K562 (cell line): ENCODE measurements around the gene NOTCH3. TPM values are rescaled to one million over a fixed set of nuclear protein-coding genes. Genes with fewer than 3 reads are reported as not detected.

Source experiments
- ATAC-seq: fragments of 200-7000 bp; cut with Tn5 transposase; 3 replicates; pipeline ENCODE4 v1.9.1; 2020; ENCODE audit warnings: moderate library complexity
- BruUV-seq: library from RNA; stranded (reverse); fragments of 400-500 nt; replicated peaks from 2 replicates; lab custom pipeline; 2021; lab: Mats Ljungman, UMichigan
- CTCF ChIA-PET: fragments of 300-600 bp; formaldehyde crosslinking; extraction: SDS; loops from one replicate; lab custom pipeline; 2021; ENCODE audit warnings: low intra/inter-chr PET ratio; lab: Yijun Ruan, JAX
- POLR2A ChIA-PET: fragments of 300-600, 350-650 bp; sonication (Branson Sonifier 250); formaldehyde crosslinking; extraction: SDS; loops from one replicate; lab custom pipeline; 2021; ENCODE audit warnings: antibody characterized with exemption, inconsistent platforms; lab: Yijun Ruan, JAX
- DNase-seq, 4 experiments: peaks; one replicate each; pipeline versions ENCODE4 v3.0.0 to v3.0.0-alpha.2; 2011 to 2018; ENCODE audit warnings: low spot score in 3 of 4, mixed read lengths in 3 of 4; ENCODE audit errors: extremely low read depth in 1 of 4
- FAIRE-seq: peaks from 2 replicates; lab custom pipeline; 2011; peaks lifted over from hg19 to GRCh38; lab: Jason Lieb, UNC
- H2AFZ ChIP-seq: 2 replicates; pipeline ENCODE4 v1.6.0; 2011; ENCODE audit warnings: low read depth, low read length, control low read depth, inconsistent platforms
- H3K27ac ChIP-seq: fragments of 200-600 bp; 3 replicates; pipeline ENCODE4 v1.8.0; 2011; ENCODE audit warnings: low read depth, mild to moderate bottlenecking, control low read depth, inconsistent platforms, low read length, moderate library complexity, mixed read lengths; ENCODE audit errors: extremely low read depth
- H3K27me3 ChIP-seq, 2 experiments: fragments of 300-600 bp in 1 of 2; 2 replicates in 1 of 2; 3 replicates in 1 of 2; pipeline versions ENCODE4 v1.6.0 to v1.8.0; 2011; ENCODE audit warnings: inconsistent platforms in 2 of 2, low read length in 2 of 2, mild to moderate bottlenecking in 1 of 2, mixed read lengths in 1 of 2, moderate library complexity in 1 of 2; ENCODE audit not compliant: control insufficient read depth in 2 of 2, insufficient read depth in 2 of 2
- H3K36me3 ChIP-seq: fragments of 300-600 bp; 3 replicates; pipeline ENCODE4 v1.8.0; 2011; ENCODE audit warnings: mild to moderate bottlenecking, low read length, inconsistent platforms; ENCODE audit not compliant: control insufficient read depth, insufficient read depth
- H3K4me1 ChIP-seq, 2 experiments: fragments of 200-600 bp in 1 of 2; replicated peaks in 1 of 2; 2 replicates in 1 of 2; 3 replicates in 1 of 2; pipeline versions ENCODE4 v1.5.1 to v1.8.0; 2011; ENCODE audit warnings: inconsistent platforms in 2 of 2, low read length in 2 of 2, mild to moderate bottlenecking in 1 of 2, mixed read lengths in 1 of 2, moderate library complexity in 1 of 2; ENCODE audit not compliant: control insufficient read depth in 2 of 2, insufficient read depth in 2 of 2
- H3K4me2 ChIP-seq: 2 replicates; pipeline ENCODE4 v1.6.1; 2011; ENCODE audit warnings: low read length, control low read depth, inconsistent platforms, mixed read lengths; ENCODE audit not compliant: insufficient read depth
- H3K4me3 ChIP-seq: fragments of 200-600 bp; sonication (generic), shearing (Covaris generic); 2 replicates; pipeline ENCODE4 v1.5.1; 2016; ENCODE audit warnings: control low read depth, inconsistent platforms
- H3K79me2 ChIP-seq: fragments of 200-600 bp; 3 replicates; pipeline ENCODE4 v1.8.0; 2011; ENCODE audit warnings: low read length, inconsistent platforms; ENCODE audit not compliant: control insufficient read depth, insufficient read depth
- H3K9ac ChIP-seq, 2 experiments: 2 replicates each; pipeline versions ENCODE4 v1.6.0 to v1.6.1; 2011; ENCODE audit warnings: low read depth in 2 of 2, low read length in 2 of 2, control low read depth in 1 of 2, inconsistent platforms in 1 of 2, mild to moderate bottlenecking in 1 of 2, mixed read lengths in 1 of 2; ENCODE audit not compliant: insufficient read depth in 1 of 2
- H3K9me1 ChIP-seq: one replicate; pipeline ENCODE4 v1.6.0; 2011; ENCODE audit warnings: inconsistent platforms, mild to moderate bottlenecking, low read length, moderate library complexity; ENCODE audit not compliant: control insufficient read depth, insufficient read depth
- H3K9me3 ChIP-seq: replicated peaks from 2 replicates; pipeline ENCODE4 v1.5.1; 2011; ENCODE audit warnings: low read depth, low read length, inconsistent platforms; ENCODE audit not compliant: control insufficient read depth, insufficient read depth
- H4K20me1 ChIP-seq: replicated peaks from 2 replicates; pipeline ENCODE4 v1.6.1; 2011; ENCODE audit warnings: low read length, inconsistent platforms, mixed read lengths; ENCODE audit not compliant: control insufficient read depth, insufficient read depth
- EGR1 ChIP-seq: fragments of 450-650 bp; conservative IDR thresholded peaks from 2 replicates; pipeline ENCODE4 v1.6.1; 2017; ENCODE audit warnings: mild to moderate bottlenecking
- GABPB1 ChIP-seq: sonication (generic); formaldehyde crosslinking; IDR thresholded peaks from 2 replicates; pipeline ENCODE4 v1.8.0; 2022; ENCODE audit warnings: mild to moderate bottlenecking, missing genetic modification reagents
- NR2C2 ChIP-seq, 2 experiments: fragments of 200-800 bp in 1 of 2; sonication (Bioruptor generic) in 1 of 2; sonication (generic) in 1 of 2; formaldehyde crosslinking in 1 of 2; IDR thresholded peaks; 2 replicates each; pipeline versions ENCODE4 v1.6.1 to v1.8.0; 2016 to 2022; ENCODE audit warnings: mild to moderate bottlenecking in 1 of 2, missing compliant biosample characterization in 1 of 2, missing genetic modification characterization in 1 of 2, missing genetic modification reagents in 1 of 2
- NRF1 ChIP-seq, 2 experiments: fragments of 450-650 bp; IDR thresholded peaks in 1 of 2; conservative IDR thresholded peaks in 1 of 2; 2 replicates each; pipeline ENCODE4 v1.6.1; 2014; ENCODE audit warnings: mild to moderate bottlenecking in 2 of 2
- PHB2 ChIP-seq: fragments of 450-650 bp; IDR thresholded peaks from 2 replicates; pipeline ENCODE4 v1.6.1; 2017; ENCODE audit warnings: low read depth
- PHF8 ChIP-seq: fragments of 200-600 bp; sonication (generic); IDR thresholded peaks from 2 replicates; pipeline ENCODE4 v1.6.1; 2012; ENCODE audit warnings: mixed run types, mild to moderate bottlenecking, inconsistent platforms, low read length, moderate library complexity, borderline replicate concordance
- POLR2G ChIP-seq: fragments of 200-400 bp; formaldehyde crosslinking; IDR thresholded peaks from 2 replicates; pipeline ENCODE4 v1.6.1; 2017; ENCODE audit warnings: low read depth, mild to moderate bottlenecking, antibody characterized with exemption, low read length, moderate library complexity
- RBFOX2 ChIP-seq: fragments of 200-400 bp; formaldehyde crosslinking; IDR thresholded peaks from 2 replicates; pipeline ENCODE4 v1.6.1; 2017; ENCODE audit warnings: low read depth, mild to moderate bottlenecking, low read length, moderate library complexity
- YY1 ChIP-seq, 3 experiments: IDR thresholded peaks; 2 replicates each; pipeline ENCODE4 v1.6.1; 2011; ENCODE audit warnings: low read length in 2 of 3, mild to moderate bottlenecking in 2 of 3, moderate library complexity in 2 of 3, borderline replicate concordance in 1 of 3, control low read depth in 1 of 3, low read depth in 1 of 3; ENCODE audit not compliant: insufficient read depth in 3 of 3, insufficient replicate concordance in 2 of 3, control insufficient read depth in 1 of 3, insufficient read length in 1 of 3; ENCODE audit errors: extremely low read depth in 1 of 3
- ZBTB7A ChIP-seq: IDR thresholded peaks from 2 replicates; pipeline ENCODE4 v1.6.1; 2011; ENCODE audit warnings: low read depth, mild to moderate bottlenecking, low read length, moderate library complexity, borderline replicate concordance; ENCODE audit not compliant: control insufficient read depth
- WGBS: fragments of 100-300 bp; shearing (Covaris generic); methylation state at CpG from one replicate; pipeline ENCODE4 v1.1.6; 2016; ENCODE audit warnings: low coverage, mixed read lengths; ENCODE audit not compliant: insufficient coverage; ENCODE audit errors: missing lambda C conversion rate; 5-methylcytosine and 5-hydroxymethylcytosine counted together
- in situ Hi-C: fragments of 300-500 bp; cut with MboI; formaldehyde crosslinking; loops from 4 replicates; pipeline ENCODE4 v1.15.0; 2018; ENCODE audit warnings: inconsistent platforms, mixed read lengths
- intact Hi-C: fragments of 100-400 bp; cut with micrococcal nuclease; formaldehyde crosslinking; loops from 2 replicates; pipeline ENCODE4 v1.14.2; 2022
- polyA plus RNA-seq, 8 experiments: library from polyadenylated mRNA; depleted of rRNA in 4 of 8; stranded (reverse) in 5 of 8; unstranded in 3 of 8; fragments of >200 nt; fragmentation: Nextera tagmentation in 2 of 8; fragmentation: Illumina TruSeq in 1 of 8; extraction: Ambion mirVana in 2 of 8; extraction: Trizol in 1 of 8; gene quantifications; 2 replicates each; pipeline versions ENCODE4 v1.2.1 to v1.2.3, GENCODE V29; 2011 to 2014; ENCODE audit warnings: inconsistent platforms in 1 of 8, missing spikeins in 1 of 8
- total RNA-seq, 7 experiments: library from RNA; depleted of rRNA in 6 of 7; stranded (reverse); fragments of >200 nt in 6 of 7; fragmentation: Illumina TruSeq in 2 of 7; extraction: Trizol in 2 of 7; gene quantifications; 2 replicates each; pipeline versions ENCODE4 v1.2.1 to v1.2.3, GENCODE V29; 2011 to 2021; ENCODE audit warnings: low replicate concordance in 1 of 7
- TF ChIP-seq, protein P1 (sequence below), 3 experiments: IDR thresholded peaks in 2 of 3; conservative IDR thresholded peaks in 1 of 3; 2 replicates each; pipeline ENCODE4 v1.5.1; 2011 to 2012; ENCODE audit warnings: low read length in 3 of 3, mild to moderate bottlenecking in 3 of 3, control low read depth in 2 of 3, improper control_type of control experiment in 1 of 3, inconsistent platforms in 1 of 3, low read depth in 1 of 3, mixed read lengths in 1 of 3, moderate library complexity in 1 of 3; ENCODE audit not compliant: insufficient read depth in 2 of 3
- TF ChIP-seq, protein P2 (sequence below): sonication (generic); formaldehyde crosslinking; IDR thresholded peaks from 2 replicates; pipeline ENCODE4 v1.9.0; 2022; ENCODE audit warnings: mild to moderate bottlenecking, missing genetic modification reagents

NOTCH3 gene
- total and polyA plus RNA-seq, 9 of the 15 experiments (the other 6 are each of a cell fraction or from before 2014, with no cell fraction given): under 0.01 to 1.2 (median 0.16) TPM

DNA sequence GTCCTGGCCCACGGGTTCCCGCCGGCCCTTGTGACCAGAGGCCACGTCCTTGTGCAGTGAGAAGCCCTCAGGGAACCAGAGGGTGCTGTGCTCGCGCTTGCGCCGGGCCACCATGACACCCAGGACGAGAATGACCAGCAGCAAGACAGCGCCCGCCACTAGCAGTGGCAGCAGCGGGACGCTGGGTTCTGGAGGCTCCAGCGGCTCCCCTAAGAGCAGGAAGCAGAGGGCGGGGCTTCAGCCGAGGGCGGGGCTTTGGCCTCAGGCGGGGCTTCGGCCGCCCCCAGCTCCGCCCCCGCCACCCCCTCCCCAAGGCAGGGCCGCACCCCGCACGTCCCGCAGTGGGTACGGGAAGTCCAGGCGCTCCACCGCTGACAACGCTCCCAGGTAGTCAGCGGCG lies 30.4 kb downstream of the NOTCH3 start:
- no TSS peak for BruUV-seq
- Histone ChIP-seq H3K9ac (peak overlapping the region in 1 of 2 experiments; percentile 85; a peak in 2 of 4 replicates), H4K20me1 (no peaks in the 10 kb centered on the region), H3K9me3 (peaks cover 5% of the 10 kb centered on the region), H2AFZ (peak overlapping the region; percentile 74), H3K4me1 (peaks cover 0 to 16% of the 10 kb centered on the region in 2 experiments; a peak in 2 of 5 replicates), H3K27ac (no peak overlapping the region), H3K4me2 (peak overlapping the region; percentile 71), H3K9me1 (no peaks in the 10 kb centered on the region), H3K79me2 (no peaks in the 10 kb centered on the region), H3K4me3 (peak overlapping the region; percentile 22), H3K36me3 (no peaks in the 10 kb centered on the region), H3K27me3 (no peaks in the 10 kb centered on the region; a peak in 1 of 5 replicates)
- 17% methylated on average over 13 of the region's 32 CpGs for WGBS
- peak; percentile 59 to 87 (median 78) for DNase-seq
- TF ChIP-seq POLR2G: peak; percentile 68
- TF ChIP-seq, protein P1, sequence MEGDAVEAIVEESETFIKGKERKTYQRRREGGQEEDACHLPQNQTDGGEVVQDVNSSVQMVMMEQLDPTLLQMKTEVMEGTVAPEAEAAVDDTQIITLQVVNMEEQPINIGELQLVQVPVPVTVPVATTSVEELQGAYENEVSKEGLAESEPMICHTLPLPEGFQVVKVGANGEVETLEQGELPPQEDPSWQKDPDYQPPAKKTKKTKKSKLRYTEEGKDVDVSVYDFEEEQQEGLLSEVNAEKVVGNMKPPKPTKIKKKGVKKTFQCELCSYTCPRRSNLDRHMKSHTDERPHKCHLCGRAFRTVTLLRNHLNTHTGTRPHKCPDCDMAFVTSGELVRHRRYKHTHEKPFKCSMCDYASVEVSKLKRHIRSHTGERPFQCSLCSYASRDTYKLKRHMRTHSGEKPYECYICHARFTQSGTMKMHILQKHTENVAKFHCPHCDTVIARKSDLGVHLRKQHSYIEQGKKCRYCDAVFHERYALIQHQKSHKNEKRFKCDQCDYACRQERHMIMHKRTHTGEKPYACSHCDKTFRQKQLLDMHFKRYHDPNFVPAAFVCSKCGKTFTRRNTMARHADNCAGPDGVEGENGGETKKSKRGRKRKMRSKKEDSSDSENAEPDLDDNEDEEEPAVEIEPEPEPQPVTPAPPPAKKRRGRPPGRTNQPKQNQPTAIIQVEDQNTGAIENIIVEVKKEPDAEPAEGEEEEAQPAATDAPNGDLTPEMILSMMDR (IDR thresholded peaks at IDR 0.05 in 2 of 3, conservative IDR thresholded peaks at IDR 0.05 in 1 of 3; ENCODE audit: insufficient read depth in 2 of 3, low read depth in 1 of 3, low read length in 3 of 3): peak in 1 of 3 experiments; percentile 25; a peak in 1 of 6 replicates
- TF ChIP-seq NR2C2 (CRISPR knock-in tag; IDR thresholded peaks at IDR 0.05): no peak
- TF ChIP-seq NR2C2 (tag; IDR thresholded peaks at IDR 0.05): peak; percentile 9; the same call in 1 of the 2 replicates
- TF ChIP-seq GABPB1 (CRISPR knock-in tag): no peak
- TF ChIP-seq, protein P2, sequence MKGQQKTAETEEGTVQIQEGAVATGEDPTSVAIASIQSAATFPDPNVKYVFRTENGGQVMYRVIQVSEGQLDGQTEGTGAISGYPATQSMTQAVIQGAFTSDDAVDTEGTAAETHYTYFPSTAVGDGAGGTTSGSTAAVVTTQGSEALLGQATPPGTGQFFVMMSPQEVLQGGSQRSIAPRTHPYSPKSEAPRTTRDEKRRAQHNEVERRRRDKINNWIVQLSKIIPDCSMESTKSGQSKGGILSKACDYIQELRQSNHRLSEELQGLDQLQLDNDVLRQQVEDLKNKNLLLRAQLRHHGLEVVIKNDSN (CRISPR knock-in tag): no peak
- peak; percentile 19; the same call in 1 of the 2 replicates for TF ChIP-seq PHF8
- peak in 1 of 3 experiments; percentile 23 for TF ChIP-seq YY1 (IDR thresholded peaks at IDR 0.05; ENCODE audit: borderline replicate concordance in 1 of 3, control insufficient read depth in 1 of 3, extremely low read depth in 1 of 3, insufficient read depth in 3 of 3, insufficient read length in 1 of 3, insufficient replicate concordance in 2 of 3, low read depth in 1 of 3, low read length in 2 of 3)
- TF ChIP-seq NRF1 (conservative IDR thresholded peaks at IDR 0.05 in 1 of 2, IDR thresholded peaks at IDR 0.05 in 1 of 2): peak; percentile 79 to 84
- 0 out of 2 replicates have a peak, but pooled peaks have one; percentile 10 for TF ChIP-seq ZBTB7A
- TF ChIP-seq EGR1: peak; percentile 61
- no peak for TF ChIP-seq PHB2
- TF ChIP-seq RBFOX2: peak; percentile 54
- in situ Hi-C loops: no loop called here
- peak; percentile 92 for ATAC-seq
- no peak for FAIRE-seq
- intact Hi-C loops: no loop called here
- CTCF ChIA-PET: interaction anchor here (0.6 kb wide), 1 partner anchor 43 kb away, joined by 3 read pairs; no protein-coding TSS in a partner anchor
- POLR2A ChIA-PET: no interaction called here
